GM18861 (cell line): ENCODE results near the gene C1QC.

Experiments used
- ATAC-seq: cut with Tn5 transposase; IDR thresholded peaks from one replicate; pipeline ENCODE4 v1.9.1; 2021; ENCODE audit not compliant: unreplicated experiment

C1QC gene

DNA sequence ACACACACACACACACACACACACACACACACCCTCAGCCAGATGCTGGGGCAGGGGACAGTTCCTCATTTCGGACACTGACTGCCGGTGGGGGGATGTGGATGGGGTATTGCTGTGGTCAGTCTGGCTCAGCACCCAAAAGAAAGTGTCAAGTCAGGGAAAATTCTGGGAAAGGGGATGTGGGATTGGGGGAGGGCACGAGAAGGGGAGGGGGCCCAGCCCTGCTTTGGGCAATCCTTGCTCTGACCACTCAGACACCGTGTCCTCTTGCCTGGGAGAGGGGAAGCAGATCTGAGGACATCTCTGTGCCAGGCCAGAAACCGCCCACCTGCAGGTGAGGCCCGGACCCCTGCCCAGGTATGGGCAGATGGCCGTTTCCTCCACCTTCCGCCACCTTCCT is at the start of gene C1QC:
C1QC (plus strand) TSS at position 253 of the 400 bp plus-strand sequence. CDS start 391 bp downstream, outside the sequence.
- ATAC-seq: no peak

- ATAC-seq: no peak
These were observed 49.0 kb upstream of the C1QC start for GRCh38 chr1:22594396-22594795.

- ATAC-seq: no peak
These were observed 48.3 kb upstream of the C1QC start for GRCh38 chr1:22595108-22595507.

DNA sequence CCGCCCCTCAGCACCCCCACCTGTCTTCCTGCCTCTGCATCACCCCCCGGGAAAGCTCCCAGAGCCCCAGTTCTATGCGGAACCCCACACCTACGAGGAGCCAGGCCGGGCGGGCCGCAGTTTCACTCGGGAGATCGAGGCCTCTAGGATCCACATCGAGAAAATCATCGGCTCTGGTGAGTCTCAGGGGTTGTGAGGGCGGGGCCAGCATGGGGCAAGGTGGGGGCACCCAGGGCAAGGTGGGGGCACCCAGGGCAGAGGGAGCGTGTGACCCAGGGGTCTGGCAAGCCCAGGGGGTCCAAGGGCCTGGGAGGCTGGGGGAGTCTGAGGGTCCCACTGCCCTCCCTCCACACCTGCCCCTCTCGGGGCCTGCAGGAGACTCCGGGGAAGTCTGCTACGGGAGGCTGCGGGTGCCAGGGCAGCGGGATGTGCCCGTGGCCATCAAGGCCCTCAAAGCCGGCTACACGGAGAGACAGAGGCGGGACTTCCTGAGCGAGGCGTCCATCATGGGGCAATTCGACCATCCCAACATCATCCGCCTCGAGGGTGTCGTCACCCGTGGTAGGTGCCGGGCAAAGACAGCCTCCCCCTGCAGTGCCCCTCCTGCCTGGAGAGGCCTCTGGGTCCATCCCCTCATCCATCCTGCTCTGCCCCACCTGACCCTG is 46.0 kb upstream of the C1QC start:
- no peak for ATAC-seq

- ATAC-seq: no peak
These were observed 45.4 kb upstream of the C1QC start for GRCh38 chr1:22597996-22598395.

- no peak for ATAC-seq
These were observed 44.7 kb upstream of the C1QC start for GRCh38 chr1:22598736-22599135.

- ATAC-seq: no peak
These were observed 43.2 kb upstream of the C1QC start for GRCh38 chr1:22600071-22600816.

DNA sequence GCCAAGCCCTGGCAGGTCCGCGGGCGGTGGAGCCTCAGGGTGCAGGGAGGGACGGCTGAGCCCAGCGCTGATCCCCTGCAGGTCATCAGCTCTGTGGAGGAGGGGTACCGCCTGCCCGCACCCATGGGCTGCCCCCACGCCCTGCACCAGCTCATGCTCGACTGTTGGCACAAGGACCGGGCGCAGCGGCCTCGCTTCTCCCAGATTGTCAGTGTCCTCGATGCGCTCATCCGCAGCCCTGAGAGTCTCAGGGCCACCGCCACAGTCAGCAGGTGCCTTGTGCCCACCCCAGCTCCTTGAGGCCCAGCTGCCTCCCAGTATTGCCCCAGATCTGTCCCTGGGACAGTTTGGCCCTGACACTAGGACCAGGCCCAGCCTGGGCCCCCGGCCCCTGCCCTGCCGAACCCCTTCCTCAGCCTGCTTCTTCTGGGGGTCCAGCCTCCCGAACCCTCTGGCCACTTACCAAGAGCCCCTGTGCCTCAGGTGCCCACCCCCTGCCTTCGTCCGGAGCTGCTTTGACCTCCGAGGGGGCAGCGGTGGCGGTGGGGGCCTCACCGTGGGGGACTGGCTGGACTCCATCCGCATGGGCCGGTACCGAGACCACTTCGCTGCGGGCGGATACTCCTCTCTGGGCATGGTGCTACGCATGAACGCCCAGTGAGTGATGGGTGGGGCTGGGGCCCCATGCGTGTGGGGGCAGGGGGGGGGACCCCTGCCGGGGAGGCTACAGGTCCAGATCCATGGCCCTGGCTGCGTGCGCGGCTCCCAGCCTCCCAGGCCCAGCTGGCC is 42.4 kb upstream of the C1QC start:
- ATAC-seq: no peak

DNA sequence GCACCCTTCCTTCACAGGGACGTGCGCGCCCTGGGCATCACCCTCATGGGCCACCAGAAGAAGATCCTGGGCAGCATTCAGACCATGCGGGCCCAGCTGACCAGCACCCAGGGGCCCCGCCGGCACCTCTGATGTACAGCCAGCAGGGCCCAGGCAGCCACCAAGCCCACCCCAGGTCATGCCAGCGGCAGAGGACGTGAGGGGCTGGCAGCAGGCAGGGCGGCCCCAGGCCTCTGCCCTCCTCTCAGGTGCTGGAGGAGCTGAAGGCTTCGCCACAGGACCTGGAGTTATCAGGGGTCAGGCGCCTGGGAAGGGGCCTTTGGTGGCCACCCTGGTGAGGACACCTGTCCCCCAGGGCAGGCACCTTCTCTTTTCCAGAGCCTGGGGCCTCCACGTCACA is 41.8 kb upstream of the C1QC start:
- no peak for ATAC-seq

DNA sequence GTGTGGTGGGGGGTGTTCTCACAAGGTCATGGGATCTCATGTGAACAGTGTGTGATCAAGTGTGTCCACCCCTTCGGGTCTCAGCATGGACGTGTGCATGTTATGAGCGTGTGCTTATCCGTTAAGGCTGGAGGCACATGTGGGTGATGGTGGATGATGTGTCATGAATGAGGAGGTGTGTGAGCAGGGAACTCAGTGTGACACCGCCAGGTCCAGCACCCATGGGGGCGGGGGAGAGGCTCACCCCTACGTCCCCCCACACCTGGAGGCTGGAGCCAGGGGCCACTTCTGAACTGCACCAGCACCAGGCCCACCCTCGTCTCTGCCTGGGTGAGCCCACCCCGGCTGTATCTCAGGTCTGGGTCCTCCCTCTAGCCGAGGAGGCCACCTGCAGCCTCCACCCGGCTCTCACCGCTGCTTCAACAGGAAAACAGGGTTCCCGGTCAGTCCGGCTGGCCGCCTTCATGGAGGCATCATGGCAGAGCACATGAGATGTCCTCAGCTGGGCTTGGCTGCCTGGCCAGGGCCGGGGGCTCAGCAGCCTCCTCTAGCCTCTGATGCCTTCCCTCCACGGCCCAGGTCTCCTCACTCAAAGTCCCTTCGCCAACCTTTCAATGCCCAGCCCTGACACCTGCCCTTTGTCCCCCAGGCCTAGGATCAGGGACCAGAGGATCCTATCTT is 41.2 kb upstream of the C1QC start:
- ATAC-seq: no peak

DNA sequence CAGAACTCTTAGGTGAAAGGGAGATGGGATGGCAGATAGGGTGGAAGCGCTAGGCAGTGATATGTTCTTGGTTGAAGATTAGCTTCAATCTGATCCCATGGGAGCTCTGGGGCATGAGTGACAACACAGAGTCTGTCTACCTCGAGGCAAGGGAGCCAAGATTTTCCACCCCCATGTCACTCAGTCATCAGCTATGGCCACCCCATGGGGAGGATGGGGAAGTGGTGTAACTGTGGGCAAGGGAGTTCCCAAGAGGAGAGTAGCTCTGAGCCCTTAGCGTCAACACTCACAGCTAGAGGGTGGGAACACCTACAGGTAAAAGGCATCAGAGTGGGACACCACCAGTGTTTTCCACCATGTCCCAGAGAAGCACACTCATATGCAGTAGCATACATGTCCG is 37.3 kb upstream of the C1QC start:
- no peak for ATAC-seq

- ATAC-seq: no peak
These were observed 36.3 kb upstream of the C1QC start for GRCh38 chr1:22607154-22607553.

- ATAC-seq: no peak
These were observed 35.1 kb upstream of the C1QC start for GRCh38 chr1:22608361-22608760.

DNA sequence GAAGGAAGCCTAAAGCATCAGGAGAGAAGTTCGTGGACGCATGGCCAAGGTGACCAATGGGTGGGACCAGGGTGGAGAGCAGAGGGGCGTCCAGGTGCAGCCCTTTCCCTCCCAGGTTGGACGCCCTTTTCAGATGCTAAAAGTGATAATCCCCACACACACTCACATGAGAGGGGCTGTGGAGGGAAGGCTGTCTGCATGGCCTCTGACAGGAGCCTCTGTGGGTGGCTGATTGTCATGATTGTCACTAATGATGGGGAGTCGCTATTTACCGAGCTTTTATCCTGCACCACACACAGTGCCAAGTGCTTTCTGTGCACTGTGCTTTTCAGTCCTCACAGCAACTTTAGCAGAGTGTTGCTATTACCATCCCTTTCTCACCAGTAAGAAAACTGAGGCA is 34.1 kb upstream of the C1QC start:
- ATAC-seq: no peak

DNA sequence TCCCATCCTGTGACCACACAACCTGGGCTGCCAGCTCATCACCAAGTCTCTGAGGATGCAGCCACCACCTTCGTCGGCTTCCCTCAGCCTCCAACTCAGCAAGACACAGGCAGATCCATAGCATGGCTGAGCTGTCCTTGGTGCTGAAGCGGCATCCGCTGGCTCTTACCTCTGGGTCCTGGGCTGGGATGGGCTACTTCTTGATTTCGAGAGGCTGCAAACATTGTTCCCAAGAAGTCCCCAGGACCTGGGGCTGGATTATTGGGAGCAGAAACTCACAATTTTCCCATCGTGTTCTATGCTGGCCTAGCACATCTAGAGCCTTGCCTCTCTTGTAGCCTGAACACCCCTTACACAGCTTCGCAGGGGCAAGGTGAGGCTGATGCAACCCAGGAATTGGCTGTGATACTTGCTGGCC is 31.9 kb upstream of the C1QC start:
- no peak for ATAC-seq

DNA sequence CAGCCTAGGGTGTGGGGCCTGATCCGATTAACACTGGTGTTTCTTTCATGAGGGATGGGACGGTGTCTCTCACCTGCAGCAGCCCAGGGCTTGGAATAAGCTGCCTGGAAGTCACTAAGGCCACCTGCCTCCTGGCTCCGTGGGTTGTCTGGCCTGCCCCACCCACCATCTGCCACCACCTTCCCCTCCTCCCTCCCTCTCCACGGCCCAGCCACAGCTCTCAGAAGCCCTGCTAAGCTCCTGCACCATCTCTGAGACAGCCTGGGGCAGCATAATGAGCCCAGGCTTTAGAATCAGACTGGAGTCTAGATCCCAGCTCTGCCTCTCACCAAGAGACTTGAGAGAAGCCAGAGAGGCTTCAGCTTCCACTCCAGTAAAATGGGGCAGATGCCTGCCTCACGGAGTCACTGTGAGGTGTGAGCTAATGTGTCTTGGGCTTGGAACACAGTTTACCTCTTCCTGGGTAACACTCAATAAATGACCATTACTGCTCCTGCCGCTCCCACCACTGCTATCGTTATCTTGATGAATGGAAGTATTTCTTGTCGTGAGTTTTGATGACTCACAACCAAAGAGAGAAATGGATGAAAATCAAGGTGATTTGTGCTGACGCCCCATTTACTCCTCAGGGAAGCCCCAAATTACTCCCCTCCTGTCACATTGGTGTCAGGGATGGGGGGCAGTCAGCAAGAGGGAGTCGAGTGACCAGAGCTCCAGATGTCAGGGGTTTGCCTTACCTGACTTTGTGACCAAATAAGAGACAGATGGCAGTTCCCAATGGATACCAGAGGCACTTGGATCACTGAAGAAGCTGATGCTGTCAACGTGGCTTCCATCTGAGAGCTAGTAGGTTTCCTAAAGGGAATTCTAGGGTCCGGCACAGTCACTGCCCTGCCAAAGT is 30.5 kb upstream of the C1QC start:
- no peak for ATAC-seq

DNA sequence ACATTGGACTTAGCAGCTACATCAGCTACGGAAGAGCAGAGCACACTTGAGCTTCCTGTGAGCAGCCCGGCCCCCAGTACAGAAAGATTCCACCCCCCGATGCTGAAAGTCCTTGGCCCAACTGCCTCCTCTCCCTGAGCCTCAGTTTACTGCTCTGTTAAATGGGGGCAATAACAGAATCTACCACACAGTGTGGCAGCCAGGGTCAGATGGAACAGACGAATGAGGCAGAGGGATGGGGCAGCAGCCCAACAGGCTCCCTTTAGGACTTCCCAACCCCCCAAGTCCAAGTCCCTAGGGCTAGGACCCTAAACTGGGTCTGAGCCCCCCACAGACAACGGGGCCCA is 29.9 kb upstream of the C1QC start:
- ATAC-seq: no peak

GRCh38 chr1:22613951-22614350 is 29.5 kb upstream of the C1QC start:
- ATAC-seq: no peak

GRCh38 chr1:22615886-22616285 is 27.5 kb upstream of the C1QC start:
- ATAC-seq: no peak

- ATAC-seq: no peak
These were observed 26.9 kb upstream of the C1QC start for GRCh38 chr1:22616571-22616970.
